Epithelial cell of esophagus (primary cell): ENCODE data around the gene SHC4.
A peak's percentile ranks its signal among the peaks of the same experiment; 100 is the strongest.

Source experiments
- DNase-seq: peaks from one replicate; pipeline ENCODE4 v3.0.0; 2010; ENCODE audit warnings: low read depth
- H3K4me3 ChIP-seq: 2 replicates; pipeline ENCODE4 v1.5.1; 2011; ENCODE audit warnings: mild to moderate bottlenecking, low read length, control low read depth
- TF ChIP-seq, protein P1 (sequence below): IDR thresholded peaks from 2 replicates; pipeline ENCODE4 v1.5.1; 2011; ENCODE audit warnings: low read depth, mild to moderate bottlenecking, low read length, control low read depth, inconsistent platforms; ENCODE audit not compliant: insufficient read depth; ENCODE audit errors: missing control alignments

Gene SHC4

DNA sequence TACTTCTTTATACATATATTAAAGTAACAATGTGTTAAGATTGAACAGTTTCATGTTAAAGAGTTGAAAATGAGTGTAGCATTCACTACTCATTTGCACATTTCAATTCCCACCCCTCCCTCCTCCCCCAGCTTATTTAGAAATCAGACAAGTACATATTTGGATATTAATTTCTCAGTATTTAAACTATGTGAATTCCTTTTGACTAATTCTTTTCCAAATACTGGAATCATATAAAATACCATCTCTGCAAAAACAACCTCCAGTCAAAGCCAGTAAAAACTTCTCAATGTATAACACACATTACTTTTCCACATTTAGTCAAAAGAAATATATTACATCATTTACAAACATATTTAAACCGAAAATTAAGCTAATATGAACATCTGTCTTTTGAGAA is 25.5 kb upstream of the SHC4 start:
- TF ChIP-seq, protein P1, sequence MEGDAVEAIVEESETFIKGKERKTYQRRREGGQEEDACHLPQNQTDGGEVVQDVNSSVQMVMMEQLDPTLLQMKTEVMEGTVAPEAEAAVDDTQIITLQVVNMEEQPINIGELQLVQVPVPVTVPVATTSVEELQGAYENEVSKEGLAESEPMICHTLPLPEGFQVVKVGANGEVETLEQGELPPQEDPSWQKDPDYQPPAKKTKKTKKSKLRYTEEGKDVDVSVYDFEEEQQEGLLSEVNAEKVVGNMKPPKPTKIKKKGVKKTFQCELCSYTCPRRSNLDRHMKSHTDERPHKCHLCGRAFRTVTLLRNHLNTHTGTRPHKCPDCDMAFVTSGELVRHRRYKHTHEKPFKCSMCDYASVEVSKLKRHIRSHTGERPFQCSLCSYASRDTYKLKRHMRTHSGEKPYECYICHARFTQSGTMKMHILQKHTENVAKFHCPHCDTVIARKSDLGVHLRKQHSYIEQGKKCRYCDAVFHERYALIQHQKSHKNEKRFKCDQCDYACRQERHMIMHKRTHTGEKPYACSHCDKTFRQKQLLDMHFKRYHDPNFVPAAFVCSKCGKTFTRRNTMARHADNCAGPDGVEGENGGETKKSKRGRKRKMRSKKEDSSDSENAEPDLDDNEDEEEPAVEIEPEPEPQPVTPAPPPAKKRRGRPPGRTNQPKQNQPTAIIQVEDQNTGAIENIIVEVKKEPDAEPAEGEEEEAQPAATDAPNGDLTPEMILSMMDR: no peak
- no peak overlapping the region for H3K4me3 ChIP-seq
- no peak for DNase-seq

DNA sequence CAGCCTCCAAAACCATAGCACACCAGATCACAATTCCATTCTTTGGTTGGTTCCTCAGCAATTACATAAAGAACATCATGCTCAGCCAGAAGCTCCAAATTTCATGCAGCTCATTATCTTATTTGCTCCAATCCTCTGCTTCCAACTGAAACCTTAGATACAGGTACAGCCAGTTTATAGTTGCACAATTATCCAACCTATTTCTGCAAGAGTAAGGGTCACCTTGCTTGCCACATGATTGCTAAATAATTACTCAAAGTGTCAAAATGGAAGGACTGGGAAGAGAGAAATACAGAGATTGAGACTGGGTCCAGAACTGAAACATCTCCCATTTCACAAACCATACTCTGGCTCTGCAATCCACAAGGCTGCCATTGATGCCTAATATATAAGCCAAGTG is 23.4 kb upstream of the SHC4 start:
- H3K4me3 ChIP-seq: no peak overlapping the region
- peak; percentile 79 for DNase-seq
- TF ChIP-seq, protein P1: no peak

DNA sequence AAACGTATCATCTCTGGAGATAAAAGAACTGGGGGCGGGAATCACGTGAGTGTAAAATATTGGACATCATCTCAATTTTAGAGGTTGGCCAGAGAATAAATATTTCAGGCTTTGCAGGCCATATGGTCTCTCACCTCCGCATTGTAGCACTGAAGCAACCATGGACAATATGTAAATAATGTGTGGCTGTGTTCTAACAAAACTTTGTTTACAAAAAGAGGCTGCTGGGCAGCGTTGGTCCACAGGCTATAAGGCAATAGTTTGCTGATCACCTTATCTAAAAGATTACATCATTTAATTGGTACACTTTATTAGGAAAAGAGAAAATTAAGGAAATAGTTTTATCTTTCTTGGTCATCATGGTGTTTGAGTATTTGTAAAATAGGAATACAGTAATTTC is 22.5 kb upstream of the SHC4 start:
- H3K4me3 ChIP-seq: no peak overlapping the region
- DNase-seq: no peak
- TF ChIP-seq, protein P1: no peak

DNA sequence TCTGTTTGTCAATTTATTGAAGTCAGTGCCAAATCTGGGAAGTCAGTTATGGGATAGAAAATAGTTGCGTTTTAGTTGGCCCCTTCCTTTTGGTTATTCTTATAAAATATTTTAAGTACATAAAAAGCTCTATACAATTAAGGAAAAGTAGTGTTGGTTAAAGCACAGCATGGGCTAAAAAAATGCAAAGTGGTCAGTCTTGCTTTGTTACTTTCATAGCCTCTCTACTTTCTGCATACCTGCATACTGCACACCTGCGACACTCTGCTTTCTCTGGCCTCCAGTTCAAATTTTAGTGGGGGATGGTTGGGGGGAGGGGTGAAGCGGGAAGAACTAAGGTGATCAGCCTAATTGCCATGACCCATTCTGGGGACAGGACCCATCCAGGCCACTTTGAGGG is 21.8 kb upstream of the SHC4 start:
- TF ChIP-seq, protein P1: no peak
- H3K4me3 ChIP-seq: no peak overlapping the region
- no peak for DNase-seq

DNA sequence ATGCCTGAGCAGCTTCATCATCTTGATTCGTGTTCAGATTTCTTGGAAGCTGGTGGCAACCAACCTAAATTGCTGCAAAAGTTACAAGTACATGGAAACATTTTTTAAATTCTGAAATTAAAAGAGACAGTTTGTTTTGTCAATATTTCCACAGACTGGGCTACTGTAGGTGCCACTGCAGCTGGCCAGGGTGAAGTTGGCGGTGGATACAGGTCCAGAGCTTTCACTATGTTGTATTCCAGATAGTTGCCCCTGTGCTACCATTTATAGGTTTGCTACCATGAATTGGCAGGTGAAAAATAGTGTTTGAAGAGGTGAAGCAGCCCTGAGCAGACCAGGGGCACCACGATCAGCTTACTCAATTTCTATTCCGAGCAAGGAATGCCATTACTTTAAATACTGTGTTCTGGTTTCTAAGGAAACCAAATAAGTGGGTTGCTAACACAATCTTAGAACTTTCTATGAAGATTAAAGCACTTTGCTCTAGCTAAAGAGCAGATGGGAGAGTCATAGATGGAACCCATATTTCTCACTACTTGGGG is 21.2 kb upstream of the SHC4 start:
- no peak overlapping the region for H3K4me3 ChIP-seq
- no peak for DNase-seq
- TF ChIP-seq, protein P1: no peak

DNA sequence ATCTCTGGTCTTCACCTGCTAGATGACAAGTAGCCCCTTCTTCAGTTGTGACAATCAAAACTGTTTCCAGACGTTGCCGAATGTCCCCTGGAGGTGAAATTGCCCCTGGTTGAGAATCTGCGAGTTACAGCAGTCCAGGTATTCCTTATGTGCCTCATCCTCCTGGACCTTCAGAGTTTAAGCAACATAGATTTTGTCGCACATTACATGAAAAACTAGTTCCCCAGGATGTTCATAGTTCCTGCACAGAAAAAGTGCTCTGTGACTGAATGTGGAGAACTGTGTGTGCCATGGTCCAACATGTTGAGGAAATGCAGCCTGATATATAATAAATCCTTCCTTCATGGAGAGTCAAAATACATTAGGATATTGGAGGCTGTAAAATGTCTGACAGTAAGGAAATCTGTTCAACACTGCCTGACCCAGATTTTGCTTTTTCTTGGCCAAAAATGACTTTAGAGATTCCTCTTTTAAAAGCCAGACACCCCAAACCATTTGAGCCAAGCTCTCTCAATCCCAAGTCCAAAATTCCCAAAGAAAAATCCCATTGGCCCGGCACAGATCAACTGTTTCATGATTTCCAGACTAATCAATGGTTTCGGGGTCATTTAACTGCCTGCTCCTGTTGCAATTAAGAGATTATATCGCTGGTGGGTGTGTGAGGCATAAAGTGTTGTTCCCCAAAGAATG is 20.4 kb upstream of the SHC4 start:
- DNase-seq: no peak
- no peak overlapping the region for H3K4me3 ChIP-seq
- TF ChIP-seq, protein P1: no peak

DNA sequence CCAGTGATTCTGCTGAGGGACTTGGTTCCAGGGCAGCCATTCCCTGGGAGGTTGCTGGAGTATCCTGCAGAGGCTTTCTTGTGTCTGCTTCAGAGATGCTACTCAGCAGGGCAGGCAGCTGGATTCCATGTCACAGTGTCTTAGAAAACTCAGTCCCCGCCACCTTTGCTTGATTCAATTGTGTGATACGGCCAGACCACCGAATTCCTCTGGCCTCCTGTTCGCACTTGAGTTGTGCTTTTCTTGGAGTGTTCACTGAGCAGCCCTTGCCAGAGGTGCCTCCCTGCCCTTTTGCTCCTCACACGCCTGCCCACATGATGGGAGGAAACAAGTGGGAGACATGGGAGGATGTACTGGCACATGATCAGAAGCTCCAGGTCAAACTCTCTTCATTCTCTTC is 19.6 kb upstream of the SHC4 start:
- H3K4me3 ChIP-seq: no peak overlapping the region
- TF ChIP-seq, protein P1: no peak
- no peak for DNase-seq
